Kidney (tissue), 14 donors: ENCODE results near the gene EDAR. TPM values are rescaled to one million over a fixed set of nuclear protein-coding genes. Genes with fewer than 3 reads are reported as not detected.

Source experiments
- DNase-seq, 5 donors: peaks; one replicate each; pipeline ENCODE4 v3.0.0-alpha.2; 2013 to 2020
- FAIRE-seq: peaks from 2 replicates; lab custom pipeline; 2012; peaks lifted over from hg19 to GRCh38; lab: Jason Lieb, UNC
- H3K27ac ChIP-seq, 2 donors: one replicate each; pipeline ENCODE4 v1.7.0; 2013; ENCODE audit warnings: low read depth in 2 of 2, low read length in 2 of 2, inconsistent platforms in 1 of 2
- H3K27me3 ChIP-seq: one replicate; pipeline ENCODE4 v1.7.1; 2013; ENCODE audit warnings: low read length, inconsistent platforms; ENCODE audit not compliant: control insufficient read depth, insufficient read depth
- H3K36me3 ChIP-seq, 3 donors: one replicate each; pipeline versions ENCODE4 v1.7.0 to v1.7.1; 2013; ENCODE audit warnings: low read length in 3 of 3, control low read depth in 1 of 3, inconsistent platforms in 1 of 3; ENCODE audit not compliant: insufficient read depth in 3 of 3, control insufficient read depth in 2 of 3
- H3K4me1 ChIP-seq, 3 donors: one replicate each; pipeline versions ENCODE4 v1.7.0 to v1.7.1; 2013; ENCODE audit warnings: low read length in 3 of 3, inconsistent platforms in 1 of 3, low read depth in 1 of 3; ENCODE audit not compliant: control insufficient read depth in 2 of 3, insufficient read depth in 2 of 3
- H3K4me3 ChIP-seq, 3 donors: one replicate each; pipeline versions ENCODE4 v1.7.0 to v1.8.1; 2013; ENCODE audit warnings: low read length in 3 of 3, control low read depth in 1 of 3, inconsistent platforms in 1 of 3
- H3K9ac ChIP-seq, 3 donors: one replicate each; pipeline versions ENCODE4 v1.7.0 to v1.7.1; 2013; ENCODE audit warnings: low read length in 3 of 3, control low read depth in 1 of 3, inconsistent platforms in 1 of 3
- H3K9me3 ChIP-seq, 3 donors: one replicate each; pipeline versions ENCODE4 v1.7.0 to v1.7.1; 2013; ENCODE audit warnings: low read length in 3 of 3, control low read depth in 1 of 3, inconsistent platforms in 1 of 3; ENCODE audit not compliant: control insufficient read depth in 2 of 3, insufficient read depth in 1 of 3
- intact Hi-C: fragments of 100-400 bp; cut with DNase I; formaldehyde crosslinking; loops from one replicate; pipeline ENCODE4 v1.11.1; 2022
- polyA plus RNA-seq: library from polyadenylated mRNA; stranded (reverse); fragments of 350-450 nt; fragmentation: Illumina TruSeq; extraction: RNeasy Lipid Tissue Mini Kit (QIAGEN cat#74804); gene quantifications from one replicate; pipeline ENCODE4 v1.2.3, GENCODE V29; 2014; ENCODE audit warnings: low read depth, low replicate concordance; ENCODE audit not compliant: insufficient read depth
- total RNA-seq: library from RNA; stranded (reverse); fragmentation: NEBNext Ultra II Directional; extraction: Animal tissue kit (Norgen Biotek cat#: 25700); gene quantifications from one replicate; pipeline ENCODE4 v1.2.1, GENCODE V29; 2021
- TF ChIP-seq, protein P1 (sequence below): IDR thresholded peaks from 3 replicates; pipeline ENCODE4 v1.5.1; 2012; ENCODE audit warnings: mild to moderate bottlenecking, moderate library complexity, borderline replicate concordance; ENCODE audit not compliant: insufficient read depth; ENCODE audit errors: extremely low read depth
- donor health status: control.
- donor health status: control.
- donor health status: control.
- donor health status: control.
- donor health status: control.
- donor health status: DM: yes; HTN: yes; CAD: no.
- donor health status: Normal renal cell carcinoma (clear cell type).

The EDAR gene
- total and polyA plus RNA-seq, 2 donors from 2014 or later = 0.17 to 3.1 TPM

GRCh38 chr2:108929807-108930425 is 59.1 kb downstream of the EDAR start:
- Histone ChIP-seq H3K27ac (no peak overlapping the region), H3K4me3 (no peak overlapping the region), H3K9ac (no peak overlapping the region), H3K36me3 (no peaks in the 10 kb centered on the region), H3K27me3 (no peaks in the 10 kb centered on the region), H3K4me1 (peaks cover 0 to 13% (median 3%) of the 10 kb centered on the region in 3 donors), H3K9me3 (no peaks in the 10 kb centered on the region)
- no peak for FAIRE-seq
- intact Hi-C loops = no loop called here
- DNase-seq = peak in 4 of 5 donors; percentile 45 to 62 (median 50)
- TF ChIP-seq, protein P1, sequence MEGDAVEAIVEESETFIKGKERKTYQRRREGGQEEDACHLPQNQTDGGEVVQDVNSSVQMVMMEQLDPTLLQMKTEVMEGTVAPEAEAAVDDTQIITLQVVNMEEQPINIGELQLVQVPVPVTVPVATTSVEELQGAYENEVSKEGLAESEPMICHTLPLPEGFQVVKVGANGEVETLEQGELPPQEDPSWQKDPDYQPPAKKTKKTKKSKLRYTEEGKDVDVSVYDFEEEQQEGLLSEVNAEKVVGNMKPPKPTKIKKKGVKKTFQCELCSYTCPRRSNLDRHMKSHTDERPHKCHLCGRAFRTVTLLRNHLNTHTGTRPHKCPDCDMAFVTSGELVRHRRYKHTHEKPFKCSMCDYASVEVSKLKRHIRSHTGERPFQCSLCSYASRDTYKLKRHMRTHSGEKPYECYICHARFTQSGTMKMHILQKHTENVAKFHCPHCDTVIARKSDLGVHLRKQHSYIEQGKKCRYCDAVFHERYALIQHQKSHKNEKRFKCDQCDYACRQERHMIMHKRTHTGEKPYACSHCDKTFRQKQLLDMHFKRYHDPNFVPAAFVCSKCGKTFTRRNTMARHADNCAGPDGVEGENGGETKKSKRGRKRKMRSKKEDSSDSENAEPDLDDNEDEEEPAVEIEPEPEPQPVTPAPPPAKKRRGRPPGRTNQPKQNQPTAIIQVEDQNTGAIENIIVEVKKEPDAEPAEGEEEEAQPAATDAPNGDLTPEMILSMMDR = no peak

- Histone ChIP-seq H3K4me1 (peaks cover 0 to 6% (median 0%) of the 10 kb centered on the region in 3 donors), H3K36me3 (no peaks in the 10 kb centered on the region), H3K4me3 (no peak overlapping the region), H3K27ac (no peak overlapping the region), H3K9ac (no peak overlapping the region), H3K27me3 (no peaks in the 10 kb centered on the region), H3K9me3 (no peaks in the 10 kb centered on the region)
- FAIRE-seq (no peak), DNase-seq (peak in 1 of 5 donors; percentile 59)
- intact Hi-C loops = no loop called here
- TF ChIP-seq, protein P1 = no peak
These were observed 60.2 kb downstream of the EDAR start for GRCh38 chr2:108928660-108929377.

DNA sequence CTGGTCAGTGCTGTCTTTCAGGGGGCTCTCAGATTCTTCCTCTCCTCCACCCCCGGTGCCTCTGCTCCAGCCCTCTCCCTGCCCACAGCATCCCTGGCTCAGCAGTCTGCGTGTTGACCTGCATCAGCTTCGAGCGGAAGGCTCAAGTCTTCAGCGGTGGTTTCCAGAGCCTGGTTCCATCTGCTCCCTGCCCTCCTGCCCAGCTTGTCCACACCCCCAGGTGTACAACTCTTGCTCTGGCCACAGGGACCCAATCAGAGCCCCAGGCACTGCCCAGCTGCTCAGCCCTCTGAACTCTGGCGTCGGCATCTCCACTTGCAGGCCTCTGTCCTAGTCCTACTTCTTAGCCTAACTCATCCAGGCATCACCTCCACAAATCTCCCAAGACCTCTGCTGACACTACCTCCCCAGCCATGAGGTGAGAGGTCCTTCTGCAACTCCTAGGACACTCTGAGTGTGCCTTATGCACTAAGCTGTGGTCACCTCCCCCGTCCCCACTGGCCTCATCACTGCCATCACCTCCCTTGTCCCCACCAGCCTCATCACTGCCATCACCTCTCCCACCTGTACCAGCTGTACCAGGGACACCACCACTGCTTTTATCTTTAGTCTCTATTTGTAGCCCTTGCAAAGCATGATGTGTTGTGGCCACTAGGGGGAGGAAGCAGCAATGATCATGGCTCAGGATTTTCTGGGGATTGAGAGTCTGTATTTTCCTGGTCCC is 60.9 kb downstream of the EDAR start:
- FAIRE-seq = peak; percentile 66
- TF ChIP-seq, protein P1 = peak; percentile 81
- H3K27ac ChIP-seq = no peak overlapping the region

More for the DNA sequence above, 60.9 kb downstream of the EDAR start:
- peak in 4 of 5 donors; percentile 63 to 81 (median 69) for DNase-seq
- no peaks in the 10 kb centered on the region for H3K36me3 ChIP-seq
- no peaks in the 10 kb centered on the region for H3K9me3 ChIP-seq
- H3K4me3 ChIP-seq = no peak overlapping the region
- no peaks in the 10 kb centered on the region for H3K27me3 ChIP-seq
- intact Hi-C loops = no loop called here
- H3K4me1 ChIP-seq = peaks cover 0 to 6% (median 0%) of the 10 kb centered on the region in 3 donors
- H3K9ac ChIP-seq = no peak overlapping the region
